GM12874 (cell line): ENCODE measurements around the gene SLC5A9.

Experiments
- CTCF ChIP-seq: IDR thresholded peaks from 2 replicates; pipeline ENCODE4 v1.5.1; 2011; ENCODE audit warnings: low read depth, mild to moderate bottlenecking, control low read depth, low read length, moderate library complexity; ENCODE audit not compliant: insufficient read depth

Gene SLC5A9

GRCh38 chr1:48215222-48215621, 7.3 kb upstream of the SLC5A9 start:
- TF ChIP-seq CTCF, result no peak

GRCh38 chr1:48215889-48216288, 6.6 kb upstream of the SLC5A9 start:
- TF ChIP-seq CTCF, result no peak

- TF ChIP-seq CTCF, result no peak
Observed at GRCh38 chr1:48216313-48216712, 6.2 kb upstream of the SLC5A9 start.

GRCh38 chr1:48216941-48217340, 5.6 kb upstream of the SLC5A9 start:
- 0 out of 2 replicates have a peak, but pooled peaks have one; percentile 13 for TF ChIP-seq CTCF

GRCh38 chr1:48217856-48218255, 4.7 kb upstream of the SLC5A9 start:
- TF ChIP-seq CTCF, result no peak

GRCh38 chr1:48219803-48220202, 2.7 kb upstream of the SLC5A9 start:
- no peak for TF ChIP-seq CTCF

GRCh38 chr1:48221122-48221521, 1.4 kb upstream of the SLC5A9 start:
- no peak for TF ChIP-seq CTCF

GRCh38 chr1:48221657-48222056, 859 bp upstream of the SLC5A9 start:
- no peak for TF ChIP-seq CTCF
